ENCODE results near the gene SLC39A11. TPM values are rescaled to one million over a fixed set of nuclear protein-coding genes. Genes with fewer than 3 reads are reported as not detected.

Gene SLC39A11
- total RNA-seq, 4 donors from 2014 or later, result 36.6 to 75.0 (median 40.2) TPM

- TF ChIP-seq, protein P1, sequence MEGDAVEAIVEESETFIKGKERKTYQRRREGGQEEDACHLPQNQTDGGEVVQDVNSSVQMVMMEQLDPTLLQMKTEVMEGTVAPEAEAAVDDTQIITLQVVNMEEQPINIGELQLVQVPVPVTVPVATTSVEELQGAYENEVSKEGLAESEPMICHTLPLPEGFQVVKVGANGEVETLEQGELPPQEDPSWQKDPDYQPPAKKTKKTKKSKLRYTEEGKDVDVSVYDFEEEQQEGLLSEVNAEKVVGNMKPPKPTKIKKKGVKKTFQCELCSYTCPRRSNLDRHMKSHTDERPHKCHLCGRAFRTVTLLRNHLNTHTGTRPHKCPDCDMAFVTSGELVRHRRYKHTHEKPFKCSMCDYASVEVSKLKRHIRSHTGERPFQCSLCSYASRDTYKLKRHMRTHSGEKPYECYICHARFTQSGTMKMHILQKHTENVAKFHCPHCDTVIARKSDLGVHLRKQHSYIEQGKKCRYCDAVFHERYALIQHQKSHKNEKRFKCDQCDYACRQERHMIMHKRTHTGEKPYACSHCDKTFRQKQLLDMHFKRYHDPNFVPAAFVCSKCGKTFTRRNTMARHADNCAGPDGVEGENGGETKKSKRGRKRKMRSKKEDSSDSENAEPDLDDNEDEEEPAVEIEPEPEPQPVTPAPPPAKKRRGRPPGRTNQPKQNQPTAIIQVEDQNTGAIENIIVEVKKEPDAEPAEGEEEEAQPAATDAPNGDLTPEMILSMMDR (IDR thresholded peaks at IDR 0.05; ENCODE audit: low read depth), result no peak
Observed at GRCh38 chr17:72774236-72774635, 318.3 kb downstream of the SLC39A11 start.

GRCh38 chr17:72772331-72772821 lies 320.1 kb downstream of the SLC39A11 start:
- TF ChIP-seq, protein P1 (IDR thresholded peaks at IDR 0.05; ENCODE audit: low read depth), result no peak

DNA sequence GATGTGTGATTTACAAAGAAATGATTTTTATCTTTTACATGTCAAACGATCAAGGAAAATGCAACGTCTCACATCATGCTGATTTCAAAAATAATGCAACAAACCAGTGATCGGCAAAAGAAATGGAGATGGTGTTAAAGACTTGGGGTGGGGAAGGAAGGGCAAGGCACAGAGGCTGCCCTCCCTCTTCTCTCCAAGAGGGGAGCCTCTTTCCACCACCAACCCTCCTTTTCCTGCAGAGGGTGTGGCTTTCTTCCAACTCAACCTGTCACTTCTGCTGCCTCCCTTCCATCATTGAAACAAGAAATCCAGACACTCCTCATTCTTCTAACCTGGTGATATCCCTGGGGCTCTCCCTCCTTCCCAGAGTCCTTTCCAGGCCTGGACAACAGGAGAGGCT lies 320.8 kb downstream of the SLC39A11 start:
- TF ChIP-seq, protein P1 (IDR thresholded peaks at IDR 0.05; ENCODE audit: low read depth), result no peak

DNA sequence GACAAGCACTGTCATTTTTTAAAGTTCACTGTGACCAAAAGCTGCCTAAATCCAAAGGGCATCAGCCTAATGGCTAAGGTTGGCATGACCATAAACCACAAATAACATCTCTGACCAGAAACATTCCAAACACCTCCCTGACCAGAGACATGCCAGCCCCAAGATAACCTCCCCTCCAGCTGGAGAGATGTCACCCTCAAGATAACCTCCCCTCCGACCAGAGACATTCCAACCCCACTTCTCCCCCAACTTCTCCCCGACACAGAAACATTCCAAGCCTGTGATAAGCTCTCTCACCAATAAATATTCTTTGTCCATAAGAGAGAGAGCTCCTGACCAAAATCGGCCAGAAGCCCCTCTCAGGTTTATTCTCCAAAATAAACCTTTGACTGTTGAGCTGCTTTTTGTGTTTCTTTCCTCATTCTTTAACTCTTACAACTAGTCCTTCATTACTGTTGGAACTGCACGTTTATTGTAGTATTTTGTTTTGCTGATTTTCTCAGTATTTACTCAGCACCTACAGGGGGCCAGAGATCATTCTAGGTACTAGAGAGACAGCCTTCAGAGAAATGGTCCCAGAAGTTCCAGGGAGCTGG lies 325.6 kb downstream of the SLC39A11 start:
- TF ChIP-seq, protein P1 (IDR thresholded peaks at IDR 0.05; ENCODE audit: low read depth), result no peak

GRCh38 chr17:72765368-72766153 lies 326.9 kb downstream of the SLC39A11 start:
- TF ChIP-seq, protein P1 (IDR thresholded peaks at IDR 0.05; ENCODE audit: low read depth), result no peak

- TF ChIP-seq, protein P1 (IDR thresholded peaks at IDR 0.05; ENCODE audit: low read depth), result no peak
Observed at GRCh38 chr17:72764632-72765041, 327.9 kb downstream of the SLC39A11 start.

GRCh38 chr17:72763981-72764380 lies 328.5 kb downstream of the SLC39A11 start:
- TF ChIP-seq, protein P1 (IDR thresholded peaks at IDR 0.05; ENCODE audit: low read depth), result no peak
